ENCODE data around the gene FNDC3B.
"Not testable (repeated sequence)": the region's sequence is repeated elsewhere in the genome, so short reads cannot be mapped to it uniquely, and the experiment has no call there.

Gene FNDC3B

DNA sequence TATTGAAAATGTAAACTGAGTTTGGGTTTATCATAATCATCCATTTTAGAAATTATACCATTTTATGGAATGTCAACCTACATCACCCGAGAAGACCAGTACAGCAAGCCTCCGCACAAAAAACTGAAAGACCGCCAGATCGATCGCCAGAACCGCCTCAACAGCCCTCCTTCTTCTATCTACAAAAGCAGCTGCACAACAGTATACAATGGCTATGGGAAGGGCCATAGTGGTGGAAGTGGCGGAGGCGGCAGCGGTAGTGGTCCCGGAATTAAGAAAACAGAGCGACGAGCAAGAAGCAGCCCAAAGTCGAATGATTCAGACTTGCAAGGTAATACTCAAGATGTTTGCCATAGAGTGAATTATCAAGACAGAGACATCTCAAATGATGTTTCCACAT, 211.8 kb downstream of the FNDC3B start:
- TF ChIP-seq CTCF (IDR thresholded peaks at IDR 0.05; ENCODE audit: low read length, missing control alignments), result no peak
- no peak overlapping the region for H3K4me3 ChIP-seq (replicated peaks; ENCODE audit: low read depth, low read length)
- DNase-seq (ENCODE audit: low read depth), result no peak

DNA sequence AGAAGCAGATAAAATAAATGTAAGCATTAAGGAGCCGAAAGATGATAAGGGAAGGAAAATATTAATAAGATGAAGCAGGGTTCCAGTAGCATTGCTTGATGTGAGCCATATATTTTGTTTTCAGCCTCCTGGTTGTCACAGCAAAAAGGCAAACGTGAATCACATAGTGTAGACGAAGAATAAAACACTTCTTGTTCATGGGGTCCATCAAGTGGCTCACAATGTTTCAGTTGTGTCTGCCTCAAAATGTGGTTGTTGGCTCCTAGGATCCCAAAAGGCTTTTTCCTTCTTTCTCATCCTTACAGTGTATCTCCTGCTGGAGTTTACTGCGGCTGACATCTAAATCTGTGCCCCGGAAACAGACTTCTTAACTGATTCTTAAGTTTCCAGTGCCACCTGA, 213.8 kb downstream of the FNDC3B start:
- no peak for DNase-seq (ENCODE audit: low read depth)
- no peak for TF ChIP-seq CTCF (IDR thresholded peaks at IDR 0.05; ENCODE audit: low read length, missing control alignments)
- no peak overlapping the region for H3K4me3 ChIP-seq (replicated peaks; ENCODE audit: low read depth, low read length)

DNA sequence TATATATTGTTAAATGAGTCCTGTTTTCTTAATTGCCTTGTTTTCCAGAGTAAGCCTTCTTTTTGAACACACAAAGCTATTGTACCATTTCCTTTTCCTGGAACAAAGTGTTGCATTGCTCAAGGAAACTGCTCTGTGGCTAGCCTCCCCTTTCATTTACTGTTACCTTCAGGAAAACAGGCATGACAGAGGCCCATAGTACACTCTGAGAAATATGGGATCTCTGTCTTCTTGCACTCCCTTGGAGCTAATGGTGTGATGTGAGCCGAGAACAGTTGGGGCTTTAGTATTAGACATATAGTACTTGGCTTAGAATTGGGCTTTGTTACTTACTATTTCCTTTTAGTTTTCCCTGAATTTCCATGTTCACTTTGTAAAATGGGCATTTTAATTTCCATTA, 215.2 kb downstream of the FNDC3B start:
- no peak for TF ChIP-seq CTCF (IDR thresholded peaks at IDR 0.05; ENCODE audit: low read length, missing control alignments)
- no peak overlapping the region for H3K4me3 ChIP-seq (replicated peaks; ENCODE audit: low read depth, low read length)
- DNase-seq (ENCODE audit: low read depth), result no peak

GRCh38 chr3:172255321-172255720, 215.9 kb downstream of the FNDC3B start:
- H3K4me3 ChIP-seq (replicated peaks; ENCODE audit: low read depth, low read length); DNase-seq (ENCODE audit: low read depth): not testable (repeated sequence)

DNA sequence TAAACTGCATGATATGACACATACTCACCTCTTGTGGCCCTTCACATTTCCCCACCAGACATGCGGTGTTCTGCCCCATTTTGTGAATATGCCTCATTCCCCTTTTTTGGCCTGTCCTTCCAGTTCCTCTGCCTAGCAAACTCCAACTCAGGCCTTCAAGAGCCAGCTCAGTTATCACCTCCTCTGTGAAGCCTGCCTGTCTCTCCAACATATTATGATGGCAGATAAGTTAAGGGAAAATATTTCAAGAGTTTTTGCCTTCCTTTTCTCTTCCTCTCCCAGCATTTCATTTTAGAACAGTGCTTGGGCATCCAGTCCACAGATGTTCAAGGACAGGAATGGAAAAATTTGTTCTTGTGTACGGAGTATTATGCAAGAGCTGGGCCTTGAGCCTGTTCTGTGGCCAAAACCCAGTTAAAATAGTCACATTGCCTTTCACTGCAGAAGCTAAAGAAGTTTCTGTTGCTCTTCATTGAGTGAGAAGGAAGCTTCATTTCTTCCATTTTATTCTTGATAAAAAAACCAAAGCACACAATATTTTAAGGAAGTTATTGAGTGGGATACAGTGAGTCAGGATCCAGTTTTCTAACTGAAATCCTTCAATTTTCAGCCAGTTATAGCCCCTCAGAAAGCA, 216.8 kb downstream of the FNDC3B start:
- no peak overlapping the region for H3K4me3 ChIP-seq (replicated peaks; ENCODE audit: low read depth, low read length)
- no peak for TF ChIP-seq CTCF (IDR thresholded peaks at IDR 0.05; ENCODE audit: low read length, missing control alignments)
- peak; percentile 85 for DNase-seq (ENCODE audit: low read depth)

DNA sequence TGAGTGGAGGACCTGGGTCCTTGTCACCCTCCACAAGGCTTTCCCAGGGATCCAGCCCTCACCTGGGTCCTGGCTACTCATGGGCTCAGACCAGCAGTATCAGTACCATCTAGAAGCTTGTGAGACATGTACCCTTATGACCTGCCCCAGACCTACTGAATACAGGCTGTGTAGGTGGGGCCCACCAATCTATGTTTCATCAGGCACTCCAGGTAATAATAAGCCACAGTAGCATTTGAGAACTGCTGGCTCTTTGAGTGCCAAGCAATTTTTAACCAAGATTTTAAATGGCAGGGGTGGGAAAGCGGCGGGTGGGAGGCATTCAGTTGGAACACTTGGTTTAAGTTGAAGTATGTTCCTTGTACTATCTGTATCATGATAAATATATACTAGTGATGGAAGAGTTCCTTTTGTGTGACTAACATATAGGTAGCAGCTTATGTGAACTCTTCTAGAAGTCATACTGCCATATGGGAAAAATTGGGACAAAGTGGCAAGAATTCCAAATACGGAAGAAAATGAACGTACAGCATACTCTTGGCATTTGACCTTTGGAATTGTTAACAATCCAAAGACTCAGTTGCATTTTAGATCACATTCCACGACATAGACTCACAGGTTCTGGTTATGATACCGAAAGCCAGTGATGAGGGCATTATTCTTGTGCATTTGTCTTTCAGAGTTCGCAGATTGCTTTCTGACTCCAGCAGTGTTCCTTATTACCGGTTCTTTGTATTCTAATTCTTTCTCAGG, 218.4 kb downstream of the FNDC3B start:
- peak; percentile 42 for DNase-seq (ENCODE audit: low read depth)
- H3K4me3 ChIP-seq (replicated peaks; ENCODE audit: low read depth, low read length), result no peak overlapping the region
- no peak for TF ChIP-seq CTCF (IDR thresholded peaks at IDR 0.05; ENCODE audit: low read length, missing control alignments)

DNA sequence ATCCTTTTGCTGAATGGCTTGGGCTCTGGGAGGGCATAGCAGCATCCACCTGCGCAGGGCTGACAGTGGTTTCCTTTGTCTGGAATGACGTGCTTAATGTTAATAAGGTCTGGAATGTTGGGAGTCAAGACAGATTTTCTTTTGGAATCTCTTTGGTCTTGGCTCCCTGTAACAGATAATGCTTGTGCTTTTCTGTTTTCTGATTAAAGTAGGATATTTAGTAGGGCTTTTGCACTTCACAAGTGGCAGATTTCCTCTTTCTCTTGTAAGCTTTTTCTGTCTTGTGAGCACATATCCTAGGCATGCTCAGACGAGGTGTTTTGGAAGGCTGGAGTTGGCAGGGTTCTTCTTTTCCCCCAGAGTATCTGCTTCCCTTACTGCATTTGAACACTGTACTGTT, 219.2 kb downstream of the FNDC3B start:
- no peak for TF ChIP-seq CTCF (IDR thresholded peaks at IDR 0.05; ENCODE audit: low read length, missing control alignments)
- H3K4me3 ChIP-seq (replicated peaks; ENCODE audit: low read depth, low read length), result no peak overlapping the region
- peak; percentile 25 for DNase-seq (ENCODE audit: low read depth)
